CD4-positive, alpha-beta T cell treated with Interferon alpha-2 for 1 hour (primary cell): ENCODE data around the gene GEMIN4.

Experiments
- DNase-seq, 2 donors: peaks; one replicate each; pipeline ENCODE4 v3.0.0-alpha.2; 2020 to 2022

The GEMIN4 gene

DNA sequence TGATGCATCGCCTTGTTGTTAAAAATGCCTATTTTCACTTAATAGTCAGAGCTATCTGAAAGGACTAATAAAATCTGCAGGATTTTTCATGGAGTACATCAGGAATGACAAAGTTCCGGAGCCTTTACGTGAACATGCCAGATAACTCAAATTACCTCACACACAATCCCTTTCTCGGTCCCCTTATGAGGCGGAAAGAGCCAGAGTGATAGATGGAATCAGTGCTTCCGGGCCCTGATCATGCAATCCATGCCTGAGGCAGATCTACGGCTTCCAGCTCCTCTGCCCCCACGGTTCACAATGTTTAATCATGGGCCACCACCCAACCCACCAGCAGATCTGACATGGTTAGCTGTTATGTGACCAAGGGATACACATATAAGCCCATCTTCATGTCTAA is 54.4 kb downstream of the GEMIN4 start:
- no peak for DNase-seq

GRCh38 chr17:696369-696768 is 55.7 kb downstream of the GEMIN4 start:
- DNase-seq: no peak
